HepG2 (cell line): ENCODE data around the gene ZFP36. TPM values are rescaled to one million over a fixed set of nuclear protein-coding genes. Genes with fewer than 3 reads are reported as not detected.

ENCODE experiments used
- CC2D1A ChIP-seq: sonication (generic); formaldehyde crosslinking; IDR thresholded peaks from 2 replicates; pipeline ENCODE4 v1.8.1; 2023; ENCODE audit warnings: mild to moderate bottlenecking, missing genetic modification reagents
- GPN1 ChIP-seq: sonication (generic); formaldehyde crosslinking; IDR thresholded peaks from 2 replicates; pipeline ENCODE4 v1.5.1; 2020; ENCODE audit warnings: missing genetic modification reagents, borderline replicate concordance
- GZF1 ChIP-seq: sonication (generic); formaldehyde crosslinking; IDR thresholded peaks from 2 replicates; pipeline ENCODE4 v1.5.1; 2020; ENCODE audit warnings: mild to moderate bottlenecking, missing genetic modification reagents
- HOXD1 ChIP-seq: sonication (generic); formaldehyde crosslinking; IDR thresholded peaks from 2 replicates; pipeline ENCODE4 v1.5.0; 2020; ENCODE audit warnings: missing genetic modification reagents
- KLF16 ChIP-seq, 2 experiments: sonication (generic) in 1 of 2; formaldehyde crosslinking in 1 of 2; IDR thresholded peaks; 2 replicates each; pipeline versions ENCODE4 v1.6.1 to v1.8.0; 2016 to 2023; ENCODE audit warnings: missing genetic modification reagents in 2 of 2, missing compliant biosample characterization in 1 of 2
- MBNL3 ChIP-seq: fragments of 250-450 bp; sonication (Bioruptor Pico); conservative IDR thresholded peaks from 2 replicates; pipeline ENCODE4 v1.8.0; 2022; ENCODE audit warnings: mild to moderate bottlenecking, inconsistent platforms
- NBN ChIP-seq: fragments of 450-650 bp; conservative IDR thresholded peaks from 2 replicates; pipeline ENCODE4 v1.6.1; 2017
- NFIB ChIP-seq: sonication (generic); formaldehyde crosslinking; IDR thresholded peaks from 2 replicates; pipeline ENCODE4 v1.9.0; 2021; ENCODE audit warnings: missing genetic modification reagents, mild to moderate bottlenecking, borderline replicate concordance
- POGZ ChIP-seq: sonication (generic); formaldehyde crosslinking; IDR thresholded peaks from 2 replicates; pipeline ENCODE4 v1.4.0; 2020; ENCODE audit warnings: mild to moderate bottlenecking, missing genetic modification reagents
- RELA ChIP-seq: sonication (generic); formaldehyde crosslinking; IDR thresholded peaks from 2 replicates; pipeline ENCODE4 v1.4.0; 2020; ENCODE audit warnings: missing genetic modification reagents
- RFXANK ChIP-seq: IDR thresholded peaks from 2 replicates; pipeline ENCODE4 v1.6.1; 2016
- SIX4 ChIP-seq: sonication (generic); formaldehyde crosslinking; IDR thresholded peaks from 2 replicates; pipeline ENCODE4 v1.4.0; 2020; ENCODE audit warnings: missing genetic modification reagents
- SP5 ChIP-seq: IDR thresholded peaks from 2 replicates; pipeline ENCODE4 v1.6.1; 2016; ENCODE audit warnings: low read depth, borderline replicate concordance
- ZFX ChIP-seq: sonication (generic); formaldehyde crosslinking; IDR thresholded peaks from 2 replicates; pipeline ENCODE4 v1.4.0; 2020; ENCODE audit warnings: mild to moderate bottlenecking, low read depth, missing genetic modification reagents, moderate library complexity
- ZKSCAN1 ChIP-seq: fragments of 150-350 bp; IDR thresholded peaks from 2 replicates; pipeline ENCODE4 v1.6.1; 2014; ENCODE audit warnings: low read length
- ZNF235 ChIP-seq: sonication (generic); formaldehyde crosslinking; IDR thresholded peaks from 2 replicates; pipeline ENCODE4 v1.8.1; 2023; ENCODE audit warnings: mild to moderate bottlenecking, missing genetic modification reagents, borderline replicate concordance
- ZNF34 ChIP-seq: sonication (generic); formaldehyde crosslinking; IDR thresholded peaks from 2 replicates; pipeline ENCODE4 v1.4.0; 2020; ENCODE audit warnings: mild to moderate bottlenecking, missing genetic modification reagents, borderline replicate concordance
- ZNF644 ChIP-seq: IDR thresholded peaks from 2 replicates; pipeline ENCODE4 v1.6.1; 2016; ENCODE audit warnings: low read depth
- ZNF672 ChIP-seq: sonication (generic); formaldehyde crosslinking; IDR thresholded peaks from 2 replicates; pipeline ENCODE4 v1.8.1; 2022; ENCODE audit warnings: missing genetic modification reagents
- ZNF772 ChIP-seq: sonication (generic); formaldehyde crosslinking; IDR thresholded peaks from 2 replicates; pipeline ENCODE4 v1.5.0; 2020; ENCODE audit warnings: mild to moderate bottlenecking, missing genetic modification reagents
- ZSCAN12 ChIP-seq: sonication (generic); formaldehyde crosslinking; IDR thresholded peaks from 2 replicates; pipeline ENCODE4 v1.9.0; 2021; ENCODE audit warnings: mild to moderate bottlenecking, missing genetic modification reagents
- polyA plus RNA-seq, 8 experiments: library from polyadenylated mRNA; depleted of rRNA in 3 of 8; stranded (reverse) in 7 of 8; unstranded in 1 of 8; fragments of >200 nt; fragmentation: Illumina TruSeq in 4 of 8; extraction: Trizol in 4 of 8; gene quantifications; 2 replicates each; pipeline versions ENCODE4 v1.2.1 to v1.2.3, GENCODE V29; 2011 to 2016; ENCODE audit warnings: low read depth in 4 of 8, missing spikeins in 1 of 8, mixed read lengths in 1 of 8; ENCODE audit not compliant: insufficient read depth in 1 of 8
- total RNA-seq, 5 experiments: library from RNA; depleted of rRNA; stranded (reverse); fragments of >200 nt; fragmentation: Illumina TruSeq; extraction: Trizol; gene quantifications; 2 replicates each; pipeline ENCODE4 v1.2.3, GENCODE V29; 2016; ENCODE audit warnings: low read depth in 1 of 5
- TF ChIP-seq, protein P1 (sequence below): sonication (generic); formaldehyde crosslinking; IDR thresholded peaks from 2 replicates; pipeline ENCODE4 v1.4.0; 2020; ENCODE audit warnings: missing genetic modification reagents, borderline replicate concordance
- TF ChIP-seq, protein P2 (sequence below): fragments of 450-650 bp; IDR thresholded peaks from 2 replicates; pipeline ENCODE4 v1.6.1; 2017
- TF ChIP-seq, protein P3 (sequence below): sonication (generic); formaldehyde crosslinking; IDR thresholded peaks from 2 replicates; pipeline ENCODE4 v1.8.1; 2023; ENCODE audit warnings: missing genetic modification reagents, mild to moderate bottlenecking, borderline replicate concordance
- TF ChIP-seq, protein P4 (sequence below): IDR thresholded peaks from 2 replicates; pipeline ENCODE4 v1.6.1; 2018; ENCODE audit warnings: missing genetic modification reagents

Gene ZFP36
- total and polyA plus RNA-seq, 2 of the 13 experiments (the other 11 are each of a cell fraction or from before 2014, with no cell fraction given), result 1.4 to 1.7 TPM

DNA sequence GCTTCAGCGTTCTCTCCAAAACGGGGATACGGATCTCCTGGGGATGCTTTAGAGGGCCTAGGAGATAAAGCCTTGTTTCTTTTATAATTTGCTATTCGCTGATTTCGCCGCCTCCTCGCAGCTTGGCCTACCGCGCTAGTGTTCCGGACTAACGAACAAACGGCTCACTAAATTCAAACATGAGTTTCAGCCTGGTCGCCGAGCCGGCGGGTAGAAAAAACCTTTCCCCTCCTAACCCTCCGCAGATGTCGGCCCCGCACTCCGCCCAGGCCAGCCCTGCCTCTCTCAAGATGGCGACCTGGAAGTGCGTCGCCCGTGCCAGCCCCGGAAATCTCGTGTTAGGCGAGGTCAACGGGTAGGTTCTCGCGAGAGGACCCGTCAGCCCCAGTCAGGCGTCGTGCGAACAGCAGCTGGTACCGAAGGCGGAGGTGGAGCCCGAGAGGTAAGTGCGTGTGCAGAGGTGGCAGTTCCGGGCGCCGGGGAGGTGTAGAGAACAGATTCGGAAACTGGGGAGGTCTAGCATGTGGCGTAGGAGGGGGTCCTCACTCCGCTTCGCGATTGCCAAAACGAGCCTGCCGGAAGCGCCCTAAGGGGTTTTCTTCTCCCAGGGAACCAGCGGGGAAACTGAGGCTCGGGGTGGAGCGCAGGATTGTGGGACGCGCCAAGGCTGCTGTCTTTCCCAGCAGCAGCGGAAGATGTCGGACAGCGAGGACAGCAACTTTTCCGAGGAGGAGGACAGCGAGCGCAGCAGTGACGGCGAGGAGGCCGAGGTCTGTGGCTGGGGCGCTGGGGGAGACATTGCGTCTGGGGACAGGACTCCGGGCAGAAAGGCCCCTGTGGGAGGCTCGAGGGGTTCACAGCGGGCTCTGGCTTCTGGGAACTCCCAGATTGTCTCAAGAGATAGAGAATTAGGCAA is 38.8 kb downstream of the ZFP36 start, which contains the start of gene SUPT5H (continued):
- no peak for TF ChIP-seq ZNF644
- no peak for TF ChIP-seq RELA
- TF ChIP-seq GPN1 (CRISPR knock-in tag), result no peak
- no peak for TF ChIP-seq ZNF672 (CRISPR knock-in tag)
- TF ChIP-seq, protein P1, sequence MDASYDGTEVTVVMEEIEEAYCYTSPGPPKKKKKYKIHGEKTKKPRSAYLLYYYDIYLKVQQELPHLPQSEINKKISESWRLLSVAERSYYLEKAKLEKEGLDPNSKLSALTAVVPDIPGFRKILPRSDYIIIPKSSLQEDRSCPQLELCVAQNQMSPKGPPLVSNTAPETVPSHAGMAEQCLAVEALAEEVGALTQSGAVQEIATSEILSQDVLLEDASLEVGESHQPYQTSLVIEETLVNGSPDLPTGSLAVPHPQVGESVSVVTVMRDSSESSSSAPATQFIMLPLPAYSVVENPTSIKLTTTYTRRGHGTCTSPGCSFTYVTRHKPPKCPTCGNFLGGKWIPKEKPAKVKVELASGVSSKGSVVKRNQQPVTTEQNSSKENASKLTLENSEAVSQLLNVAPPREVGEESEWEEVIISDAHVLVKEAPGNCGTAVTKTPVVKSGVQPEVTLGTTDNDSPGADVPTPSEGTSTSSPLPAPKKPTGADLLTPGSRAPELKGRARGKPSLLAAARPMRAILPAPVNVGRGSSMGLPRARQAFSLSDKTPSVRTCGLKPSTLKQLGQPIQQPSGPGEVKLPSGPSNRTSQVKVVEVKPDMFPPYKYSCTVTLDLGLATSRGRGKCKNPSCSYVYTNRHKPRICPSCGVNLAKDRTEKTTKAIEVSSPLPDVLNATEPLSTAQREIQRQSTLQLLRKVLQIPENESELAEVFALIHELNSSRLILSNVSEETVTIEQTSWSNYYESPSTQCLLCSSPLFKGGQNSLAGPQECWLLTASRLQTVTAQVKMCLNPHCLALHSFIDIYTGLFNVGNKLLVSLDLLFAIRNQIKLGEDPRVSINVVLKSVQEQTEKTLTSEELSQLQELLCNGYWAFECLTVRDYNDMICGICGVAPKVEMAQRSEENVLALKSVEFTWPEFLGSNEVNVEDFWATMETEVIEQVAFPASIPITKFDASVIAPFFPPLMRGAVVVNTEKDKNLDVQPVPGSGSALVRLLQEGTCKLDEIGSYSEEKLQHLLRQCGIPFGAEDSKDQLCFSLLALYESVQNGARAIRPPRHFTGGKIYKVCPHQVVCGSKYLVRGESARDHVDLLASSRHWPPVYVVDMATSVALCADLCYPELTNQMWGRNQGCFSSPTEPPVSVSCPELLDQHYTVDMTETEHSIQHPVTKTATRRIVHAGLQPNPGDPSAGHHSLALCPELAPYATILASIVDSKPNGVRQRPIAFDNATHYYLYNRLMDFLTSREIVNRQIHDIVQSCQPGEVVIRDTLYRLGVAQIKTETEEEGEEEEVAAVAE (CRISPR knock-in tag), result peak; percentile 73; the same call in 1 of the 2 replicates
- no peak for TF ChIP-seq RFXANK
- no peak for TF ChIP-seq MBNL3 (CRISPR knock-in tag)
- TF ChIP-seq, protein P2, sequence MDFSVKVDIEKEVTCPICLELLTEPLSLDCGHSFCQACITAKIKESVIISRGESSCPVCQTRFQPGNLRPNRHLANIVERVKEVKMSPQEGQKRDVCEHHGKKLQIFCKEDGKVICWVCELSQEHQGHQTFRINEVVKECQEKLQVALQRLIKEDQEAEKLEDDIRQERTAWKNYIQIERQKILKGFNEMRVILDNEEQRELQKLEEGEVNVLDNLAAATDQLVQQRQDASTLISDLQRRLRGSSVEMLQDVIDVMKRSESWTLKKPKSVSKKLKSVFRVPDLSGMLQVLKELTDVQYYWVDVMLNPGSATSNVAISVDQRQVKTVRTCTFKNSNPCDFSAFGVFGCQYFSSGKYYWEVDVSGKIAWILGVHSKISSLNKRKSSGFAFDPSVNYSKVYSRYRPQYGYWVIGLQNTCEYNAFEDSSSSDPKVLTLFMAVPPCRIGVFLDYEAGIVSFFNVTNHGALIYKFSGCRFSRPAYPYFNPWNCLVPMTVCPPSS, result no peak
- peak in 1 of 2 experiments; percentile 94; a peak in 2 of 4 replicates for TF ChIP-seq KLF16 (CRISPR knock-in tag; IDR thresholded peaks at IDR 0.05)
- 0 out of 2 replicates have a peak, but pooled peaks have one; percentile 28 for TF ChIP-seq GZF1
- TF ChIP-seq ZFX, result peak; percentile 94
- TF ChIP-seq CC2D1A, result no peak
- TF ChIP-seq, protein P3, sequence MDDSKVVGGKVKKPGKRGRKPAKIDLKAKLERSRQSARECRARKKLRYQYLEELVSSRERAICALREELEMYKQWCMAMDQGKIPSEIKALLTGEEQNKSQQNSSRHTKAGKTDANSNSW (CRISPR knock-in tag), result peak; percentile 96; the same call in 1 of the 2 replicates
- TF ChIP-seq SP5, result peak; percentile 55; the same call in 1 of the 2 replicates
- no peak for TF ChIP-seq NFIB (CRISPR knock-in tag)
- TF ChIP-seq, protein P4, sequence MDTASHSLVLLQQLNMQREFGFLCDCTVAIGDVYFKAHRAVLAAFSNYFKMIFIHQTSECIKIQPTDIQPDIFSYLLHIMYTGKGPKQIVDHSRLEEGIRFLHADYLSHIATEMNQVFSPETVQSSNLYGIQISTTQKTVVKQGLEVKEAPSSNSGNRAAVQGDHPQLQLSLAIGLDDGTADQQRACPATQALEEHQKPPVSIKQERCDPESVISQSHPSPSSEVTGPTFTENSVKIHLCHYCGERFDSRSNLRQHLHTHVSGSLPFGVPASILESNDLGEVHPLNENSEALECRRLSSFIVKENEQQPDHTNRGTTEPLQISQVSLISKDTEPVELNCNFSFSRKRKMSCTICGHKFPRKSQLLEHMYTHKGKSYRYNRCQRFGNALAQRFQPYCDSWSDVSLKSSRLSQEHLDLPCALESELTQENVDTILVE (CRISPR knock-in tag), result no peak; the same call in 1 of the 2 replicates
- TF ChIP-seq NBN, result no peak
- no peak; the same call in 1 of the 2 replicates for TF ChIP-seq ZNF772 (CRISPR knock-in tag)
- peak; percentile 63; the same call in 1 of the 2 replicates for TF ChIP-seq ZNF235
- 0 out of 2 replicates have a peak, but pooled peaks have one; percentile 48 for TF ChIP-seq SIX4 (CRISPR knock-in tag)
- TF ChIP-seq ZSCAN12 (CRISPR knock-in tag), result peak; percentile 82; the same call in 1 of the 2 replicates
- TF ChIP-seq ZKSCAN1, result no peak
- no peak for TF ChIP-seq ZNF34 (CRISPR knock-in tag)
- peak; percentile 89 for TF ChIP-seq POGZ (CRISPR knock-in tag)
- TF ChIP-seq HOXD1, result no peak
